Middle frontal gyrus (tissue), 1 donor: ENCODE measurements around the gene DDX51.

ENCODE experiments used
- DNase-seq: peaks from one replicate; pipeline ENCODE4 v3.0.0-alpha.2; 2015; ENCODE audit warnings: low spot score; ENCODE audit errors: extremely low spot score

Gene DDX51, protein sequence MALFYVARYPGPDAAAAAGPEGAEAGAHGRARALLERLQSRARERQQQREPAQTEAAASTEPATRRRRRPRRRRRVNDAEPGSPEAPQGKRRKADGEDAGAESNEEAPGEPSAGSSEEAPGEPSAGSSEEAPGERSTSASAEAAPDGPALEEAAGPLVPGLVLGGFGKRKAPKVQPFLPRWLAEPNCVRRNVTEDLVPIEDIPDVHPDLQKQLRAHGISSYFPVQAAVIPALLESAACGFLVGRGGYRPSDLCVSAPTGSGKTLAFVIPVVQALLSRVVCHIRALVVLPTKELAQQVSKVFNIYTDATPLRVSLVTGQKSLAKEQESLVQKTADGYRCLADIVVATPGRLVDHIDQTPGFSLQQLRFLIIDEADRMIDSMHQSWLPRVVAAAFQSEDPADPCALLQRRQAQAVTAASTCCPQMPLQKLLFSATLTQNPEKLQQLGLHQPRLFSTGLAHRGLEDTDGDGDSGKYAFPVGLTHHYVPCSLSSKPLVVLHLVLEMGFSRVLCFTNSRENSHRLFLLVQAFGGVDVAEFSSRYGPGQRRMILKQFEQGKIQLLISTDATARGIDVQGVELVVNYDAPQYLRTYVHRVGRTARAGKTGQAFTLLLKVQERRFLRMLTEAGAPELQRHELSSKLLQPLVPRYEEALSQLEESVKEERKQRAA

DNA sequence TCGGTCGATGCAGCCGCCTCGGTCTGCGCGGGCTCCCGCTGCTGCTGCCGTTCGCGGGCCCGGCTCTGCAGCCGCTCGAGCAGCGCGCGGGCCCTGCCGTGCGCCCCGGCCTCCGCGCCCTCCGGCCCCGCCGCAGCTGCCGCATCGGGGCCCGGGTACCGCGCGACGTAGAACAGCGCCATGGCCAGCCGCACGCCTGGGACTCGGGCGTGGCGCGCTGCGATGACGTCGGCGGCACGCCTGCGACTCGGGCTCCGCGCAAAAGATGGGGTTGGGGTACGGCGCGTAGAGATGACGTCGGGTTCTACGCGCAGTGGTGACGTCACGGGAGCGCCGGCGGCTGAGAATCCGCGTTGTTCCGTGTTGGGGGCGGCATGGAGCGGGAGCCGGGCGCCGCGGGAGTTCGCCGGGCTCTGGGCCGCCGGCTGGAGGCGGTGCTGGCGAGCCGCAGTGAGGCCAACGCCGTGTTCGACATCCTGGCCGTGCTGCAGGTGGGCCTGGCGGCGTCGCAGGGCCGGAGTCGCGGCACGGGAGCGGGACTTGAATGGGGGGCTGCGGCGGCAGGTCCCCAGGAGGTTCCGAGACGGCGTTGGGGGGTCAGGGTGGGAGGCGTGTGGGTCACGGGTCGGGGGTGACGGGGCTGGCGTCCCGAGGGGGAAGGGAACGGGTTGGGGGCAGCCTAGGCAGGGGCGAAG lies at the start of gene DDX51, which contains the start of gene NOC4L:
DDX51 (minus strand) TSS at position 205 of the 695 bp plus-strand sequence; CDS start at position 182, 23 bp downstream.
NOC4L (plus strand) TSS at position 343 of the 695 bp plus-strand sequence; CDS start at position 375, 32 bp downstream.
- peak; percentile 93 for DNase-seq

DNA sequence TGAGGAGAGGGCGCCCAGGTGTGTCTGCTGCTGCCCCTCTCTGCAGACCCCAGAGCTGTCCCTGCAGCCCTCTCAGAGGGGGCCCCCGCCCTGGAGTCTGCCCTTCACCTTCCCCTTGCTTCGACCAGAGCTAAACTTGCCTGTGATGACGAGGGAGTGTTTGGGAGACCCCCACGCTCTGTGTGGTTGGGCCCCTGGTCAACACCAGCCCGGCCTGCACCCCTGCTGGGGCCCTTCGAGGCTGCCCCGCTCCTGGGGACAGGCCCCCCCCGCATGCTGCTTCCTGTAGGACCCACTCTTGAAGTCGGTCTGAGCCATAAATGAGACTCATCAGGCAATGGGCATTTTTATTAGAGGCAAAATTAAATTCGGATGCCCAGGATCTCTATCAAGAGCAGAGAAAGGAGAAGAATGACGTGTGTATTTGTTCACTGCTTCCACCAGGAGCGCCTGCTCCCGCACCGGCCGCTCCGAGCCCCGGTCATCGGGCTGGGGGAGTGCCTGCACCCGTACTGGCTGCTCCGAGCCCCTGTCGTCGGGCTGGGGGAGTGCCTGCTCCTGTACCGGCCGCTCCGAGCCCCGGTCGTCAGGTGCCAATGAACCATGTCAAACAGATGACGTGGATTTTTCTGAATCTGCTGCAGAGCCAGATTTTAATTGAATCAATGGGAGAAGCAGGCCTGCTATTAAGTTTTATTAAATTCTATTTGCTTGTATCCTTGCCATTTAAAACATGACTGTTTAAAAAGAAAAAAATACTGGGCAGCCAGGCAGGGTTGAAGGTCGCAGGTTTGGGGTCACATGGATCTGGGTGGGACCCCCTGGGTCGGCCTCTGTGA lies 47.8 kb upstream of the DDX51 start:
- DNase-seq = no peak

DNA sequence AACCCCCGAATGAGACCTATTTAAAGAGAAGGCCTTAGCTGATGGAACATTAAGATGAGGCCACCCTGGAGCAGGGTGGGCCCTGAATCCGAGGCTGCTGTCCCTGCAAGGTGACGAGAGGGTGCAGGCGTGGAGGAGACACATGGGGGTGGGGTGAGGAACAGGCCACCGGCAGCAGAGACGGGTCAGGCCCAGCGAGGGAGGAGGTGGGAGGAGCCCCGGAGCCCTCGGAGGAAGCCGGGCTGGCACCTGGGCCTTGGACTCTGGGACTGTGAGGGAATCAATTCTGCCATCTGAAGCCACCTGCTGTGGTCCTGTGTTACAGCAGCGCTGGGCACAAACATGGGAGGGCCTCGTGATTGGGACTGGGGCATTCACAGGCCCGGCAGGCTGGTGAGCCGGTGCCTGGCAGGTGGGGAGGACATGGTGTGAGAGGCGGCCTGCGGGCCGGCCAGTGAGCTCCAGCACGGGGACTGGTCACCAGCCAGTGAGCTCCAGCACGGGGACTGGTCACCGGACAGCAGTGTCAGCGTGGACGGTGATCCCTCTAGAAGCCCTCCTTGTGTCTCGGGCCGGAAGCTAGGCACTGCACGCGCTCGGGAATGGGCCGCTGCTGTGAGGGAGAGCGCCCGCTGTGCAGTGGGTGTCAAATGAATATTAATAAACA lies 46.8 kb upstream of the DDX51 start:
- no peak for DNase-seq

DNA sequence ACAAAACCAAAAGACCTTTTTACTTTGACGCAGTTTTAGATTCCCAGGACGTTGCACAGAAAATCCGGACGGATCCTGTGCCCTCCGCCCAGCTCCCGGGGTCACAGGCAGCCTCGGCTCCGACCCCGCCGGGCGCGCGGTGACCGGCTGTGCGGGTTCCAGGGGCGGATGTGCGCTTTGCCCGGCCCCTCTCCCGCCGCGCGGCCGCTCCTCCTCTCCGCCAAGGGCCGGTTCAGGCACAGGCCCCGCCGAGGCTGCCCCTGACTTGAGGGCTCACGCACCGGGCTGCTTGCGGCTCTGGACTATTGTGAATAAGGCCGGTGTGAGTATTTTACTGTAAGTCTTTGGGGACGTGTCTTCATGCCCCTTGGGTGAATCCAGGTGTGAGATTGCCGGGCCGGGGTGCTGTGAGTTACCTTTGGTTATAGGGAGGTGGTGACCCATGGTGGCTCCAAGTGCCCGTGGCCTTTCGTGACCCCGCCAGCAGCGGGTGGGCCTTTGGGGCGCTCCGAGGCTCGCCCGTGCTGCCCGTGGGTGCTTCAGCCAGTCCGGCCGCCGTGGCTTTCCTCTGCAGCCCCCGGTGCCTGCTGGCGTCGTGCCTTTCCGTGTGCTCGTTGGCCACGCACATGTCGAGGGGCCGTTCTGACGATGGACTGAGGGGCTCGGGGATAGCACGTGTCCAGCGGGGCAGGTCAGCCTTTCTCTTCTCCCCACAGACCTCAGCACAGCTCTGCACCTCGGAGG lies 46.1 kb upstream of the DDX51 start:
- no peak for DNase-seq

DNA sequence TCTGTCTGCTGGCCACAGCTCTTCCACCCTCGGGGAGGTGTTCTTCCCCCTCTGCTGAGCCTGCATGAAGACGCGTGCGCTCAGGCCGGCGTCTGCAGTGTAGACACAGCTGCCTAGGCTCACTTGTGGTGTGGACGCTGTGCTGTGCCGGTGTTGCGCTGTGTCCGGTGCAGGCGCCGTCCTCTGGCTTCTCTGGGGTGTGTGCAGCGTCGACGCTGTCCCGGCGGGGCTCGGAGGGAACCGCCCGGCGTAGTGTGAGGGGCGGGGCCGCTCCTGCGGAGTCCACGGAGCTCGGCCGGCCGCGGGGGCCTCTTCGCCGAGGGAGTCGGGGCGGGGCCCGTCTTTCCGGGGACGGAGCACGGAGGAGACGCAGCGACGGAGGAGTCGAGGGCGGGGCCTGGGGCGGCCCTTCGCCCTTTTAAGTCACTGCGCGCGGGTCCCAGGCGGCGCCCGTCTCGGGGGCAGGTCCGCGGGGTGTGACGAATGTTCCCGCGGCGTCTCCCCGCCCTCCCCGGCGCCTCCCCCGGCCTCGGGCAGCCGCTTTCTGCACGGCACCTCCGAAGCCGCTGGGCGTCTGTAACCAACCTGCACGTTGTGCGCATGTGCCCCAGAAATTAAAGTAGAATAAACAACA lies 45.4 kb upstream of the DDX51 start:
- DNase-seq = peak; percentile 67

DNA sequence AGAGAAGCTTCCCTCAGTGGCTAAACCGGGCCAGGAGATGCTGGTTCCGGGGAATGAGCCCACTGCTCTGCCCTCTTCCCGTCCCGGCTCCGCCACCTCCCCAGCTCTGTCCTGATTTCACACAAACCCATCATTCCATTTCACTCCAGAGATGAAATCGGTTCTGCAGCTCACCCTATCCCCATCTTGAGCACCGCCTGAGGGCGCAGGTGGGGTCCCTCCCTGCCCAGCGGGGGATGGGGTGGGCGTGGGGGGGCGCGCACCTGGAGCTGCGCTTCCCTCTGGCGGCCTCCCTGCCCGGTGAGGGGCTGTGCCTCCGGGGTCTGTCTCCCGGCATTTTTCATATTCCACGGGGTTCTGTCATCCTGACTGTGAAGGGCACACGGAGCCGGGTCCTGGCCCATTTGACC lies 44.8 kb upstream of the DDX51 start:
- DNase-seq = no peak

DNA sequence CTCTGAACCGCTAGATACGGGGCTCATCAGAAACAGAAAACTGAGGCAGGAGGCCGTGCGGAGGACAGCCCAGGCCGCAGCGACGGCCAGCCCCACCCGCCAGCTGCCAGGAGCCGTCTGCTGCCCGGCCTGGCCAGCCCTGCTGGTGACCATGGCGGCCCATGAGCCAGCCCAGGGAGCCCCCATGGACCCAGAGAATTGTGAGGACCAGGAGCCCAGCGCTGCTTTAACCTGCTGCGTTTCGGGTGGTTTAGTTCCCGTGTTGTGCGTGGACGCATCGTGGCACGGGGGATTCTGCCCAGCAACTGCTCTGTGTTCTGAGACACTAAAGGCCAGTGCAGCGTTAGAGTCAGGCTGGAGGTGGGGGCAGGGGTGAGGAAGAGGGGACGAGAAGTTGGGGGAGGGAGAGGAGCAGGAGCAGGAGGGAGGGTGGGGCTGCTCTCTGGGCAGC lies 44.4 kb upstream of the DDX51 start:
- no peak for DNase-seq

DNA sequence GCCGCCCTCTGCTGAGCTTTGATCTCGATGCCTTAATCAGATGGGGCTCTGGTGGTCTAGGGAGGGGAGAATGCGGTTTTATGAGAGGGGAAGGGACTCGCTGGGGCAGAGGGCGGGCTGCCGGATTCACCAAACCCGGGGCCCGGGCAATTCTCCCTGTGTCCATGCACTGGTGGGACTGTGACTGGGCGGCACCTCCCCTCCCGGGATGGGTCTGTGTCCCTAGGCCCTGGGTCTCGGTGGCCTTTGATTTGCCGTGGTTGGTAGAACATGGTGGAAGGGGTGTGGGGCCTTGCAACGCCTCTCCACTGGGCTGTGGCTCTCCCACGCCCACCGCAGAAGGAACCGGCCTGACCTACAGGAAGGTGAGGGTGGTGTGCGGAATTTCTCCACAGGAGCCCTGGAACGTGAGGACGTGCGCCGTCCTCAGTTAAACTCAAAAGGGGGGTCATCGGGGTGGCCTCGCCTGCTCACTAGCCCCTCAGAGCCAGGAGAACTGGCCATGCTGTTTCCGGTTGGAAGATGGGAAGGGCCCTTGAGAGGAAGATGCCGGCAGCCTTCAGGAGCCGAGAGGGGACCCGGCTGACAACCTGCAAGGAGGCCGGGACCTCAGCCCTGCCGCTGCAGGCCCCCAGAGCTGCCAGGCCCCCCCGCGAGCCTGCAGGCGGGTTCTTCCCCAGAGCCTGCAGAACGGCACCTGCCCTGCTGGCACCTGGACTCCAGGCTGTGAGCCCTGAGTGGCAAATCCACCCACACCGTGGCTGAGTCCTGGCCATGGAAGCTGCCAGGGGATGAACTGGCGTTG lies 43.7 kb upstream of the DDX51 start:
- DNase-seq = no peak

DNA sequence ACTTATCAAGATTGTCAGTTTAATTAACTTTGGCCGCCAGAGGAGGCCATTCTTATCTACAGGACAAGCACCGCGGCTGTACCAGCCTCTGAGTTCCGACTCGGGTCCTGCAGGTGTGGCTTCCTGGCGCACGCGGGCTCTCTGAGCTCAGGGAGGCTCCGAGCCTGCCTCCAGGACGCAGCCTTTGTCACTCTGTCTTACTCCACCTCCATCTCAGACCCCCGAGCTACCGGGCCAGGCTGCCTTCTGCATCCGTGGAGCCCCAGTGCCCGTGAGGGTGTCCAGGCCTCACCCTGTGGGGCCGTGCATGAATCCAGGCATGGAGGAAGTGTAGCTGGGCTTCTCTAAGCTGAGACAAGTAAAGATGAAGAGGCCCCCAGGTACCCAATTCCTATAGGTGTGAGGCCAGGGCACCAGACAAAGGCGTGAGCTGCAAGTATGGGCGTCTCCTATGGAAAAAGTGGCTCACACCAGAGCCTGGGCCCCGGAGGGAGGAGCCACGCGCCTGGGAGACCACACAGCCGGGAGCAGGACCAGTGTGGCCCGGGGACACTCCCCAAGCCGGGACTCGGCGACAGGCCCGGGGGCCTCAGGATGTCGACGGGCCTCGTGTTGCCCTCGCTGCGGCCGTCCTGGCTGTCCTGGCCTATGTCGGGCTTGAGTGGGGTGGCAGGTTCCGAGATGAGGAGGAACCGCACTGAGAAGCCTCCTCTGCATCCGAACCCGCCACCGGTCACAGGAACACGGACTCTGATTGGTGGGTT lies 42.9 kb upstream of the DDX51 start:
- no peak for DNase-seq

DNA sequence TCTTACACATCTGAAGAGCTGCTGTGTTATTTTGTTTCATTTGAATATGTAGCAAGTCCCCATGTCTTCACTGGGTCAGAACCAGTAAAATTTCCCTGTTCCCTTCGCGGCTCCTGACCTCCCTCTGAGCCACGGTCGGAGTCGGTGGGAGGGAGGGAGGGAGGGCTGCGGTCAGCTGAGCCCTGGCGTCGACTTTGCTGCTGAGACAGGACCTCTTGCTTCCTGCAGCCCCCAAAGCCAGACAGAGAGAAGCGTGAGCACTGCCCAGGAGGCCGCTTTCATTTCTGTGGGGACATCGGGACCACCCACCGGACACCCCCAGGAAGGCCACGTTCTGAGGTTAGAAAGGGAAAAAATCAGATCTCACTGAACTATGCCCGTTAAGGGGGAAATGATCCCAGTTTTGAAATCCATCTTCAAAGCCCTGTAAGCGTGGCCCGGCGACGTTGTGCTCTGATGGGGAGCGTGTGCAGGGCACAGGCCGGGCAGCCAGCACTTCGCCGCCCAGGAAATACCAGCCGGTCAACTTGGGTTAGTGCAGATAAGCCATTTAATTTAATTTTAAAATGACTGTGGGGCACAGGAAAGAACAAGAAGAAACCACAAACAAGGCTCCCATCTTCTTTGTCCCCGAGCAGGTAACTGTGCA lies 42.2 kb upstream of the DDX51 start:
- no peak for DNase-seq

DNA sequence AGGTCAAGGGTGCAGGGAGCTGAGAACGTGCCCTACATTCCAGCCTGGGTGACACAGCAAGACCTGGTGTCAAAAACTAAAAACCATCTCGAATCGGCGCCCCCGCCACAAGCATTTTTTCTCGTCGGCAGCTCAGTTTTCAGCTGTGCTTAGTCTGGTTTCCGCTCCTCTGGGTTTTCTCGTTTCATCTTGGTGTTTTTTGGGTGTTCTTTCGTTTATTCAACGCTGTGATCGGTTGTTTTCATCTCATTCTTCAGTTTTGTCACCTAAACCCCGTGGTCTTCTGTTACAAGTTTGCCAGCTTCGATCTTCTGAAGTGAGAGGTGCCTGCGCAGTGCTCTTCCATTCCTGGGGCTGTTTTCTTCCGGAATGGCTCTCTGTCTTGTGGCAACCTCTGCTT lies 41.6 kb upstream of the DDX51 start:
- DNase-seq = no peak

DNA sequence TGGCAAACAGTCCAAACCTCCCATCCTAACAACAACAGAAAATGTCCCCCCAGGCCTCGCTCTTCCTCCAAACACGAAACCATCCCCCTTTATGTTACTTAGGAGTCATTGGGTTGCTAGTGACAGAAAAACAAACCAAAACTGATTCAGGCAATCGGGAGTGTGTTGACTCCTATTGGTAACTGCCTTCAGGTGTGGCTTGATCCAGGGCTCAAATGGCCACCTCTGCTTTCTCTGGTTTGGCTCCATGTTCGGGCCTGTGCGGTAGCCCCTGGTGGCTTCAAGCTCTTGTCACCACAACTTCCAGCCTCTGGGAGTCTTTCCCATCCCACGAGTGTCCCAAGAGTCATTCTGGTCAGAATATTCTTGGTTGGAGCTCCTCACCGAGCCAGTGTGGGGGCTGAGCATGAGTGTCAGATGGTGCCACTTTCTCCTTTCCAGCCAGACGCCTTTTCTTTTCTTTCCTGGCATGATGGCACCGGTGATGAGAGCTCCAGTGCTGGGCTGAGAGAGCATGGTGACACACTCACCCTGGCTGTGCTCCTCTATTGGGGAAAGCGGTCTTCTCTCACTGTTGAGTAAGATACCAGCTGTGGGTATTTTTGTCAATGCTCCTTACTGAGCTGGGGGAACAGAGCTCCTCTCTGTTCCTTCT lies 38.7 kb upstream of the DDX51 start:
- DNase-seq = no peak

DNA sequence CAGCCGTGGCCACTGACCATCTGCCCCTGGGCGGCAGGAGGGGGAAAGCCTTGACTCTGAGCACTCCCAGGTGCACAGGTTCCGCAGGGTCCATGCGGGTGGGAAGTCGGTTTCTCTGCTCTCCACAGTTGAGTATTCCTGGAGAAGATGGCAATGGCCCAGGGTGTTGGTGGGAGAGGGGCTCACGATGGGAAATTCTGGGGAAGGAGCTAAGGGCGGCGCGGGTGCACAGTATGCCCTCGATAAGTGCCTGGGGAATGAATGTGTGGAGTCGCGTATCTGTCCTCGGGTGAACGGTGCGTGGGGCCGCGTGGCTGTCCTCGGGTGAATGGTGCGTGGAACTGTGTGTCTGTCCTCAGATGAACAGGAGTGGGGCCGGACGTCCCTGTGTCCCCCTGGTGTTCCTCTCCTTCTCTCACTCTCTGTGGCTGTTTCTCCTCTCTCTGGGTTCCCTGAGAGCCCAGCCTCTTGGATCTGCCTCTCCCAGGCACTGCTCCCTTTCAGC lies 38.1 kb upstream of the DDX51 start:
- no peak for DNase-seq

DNA sequence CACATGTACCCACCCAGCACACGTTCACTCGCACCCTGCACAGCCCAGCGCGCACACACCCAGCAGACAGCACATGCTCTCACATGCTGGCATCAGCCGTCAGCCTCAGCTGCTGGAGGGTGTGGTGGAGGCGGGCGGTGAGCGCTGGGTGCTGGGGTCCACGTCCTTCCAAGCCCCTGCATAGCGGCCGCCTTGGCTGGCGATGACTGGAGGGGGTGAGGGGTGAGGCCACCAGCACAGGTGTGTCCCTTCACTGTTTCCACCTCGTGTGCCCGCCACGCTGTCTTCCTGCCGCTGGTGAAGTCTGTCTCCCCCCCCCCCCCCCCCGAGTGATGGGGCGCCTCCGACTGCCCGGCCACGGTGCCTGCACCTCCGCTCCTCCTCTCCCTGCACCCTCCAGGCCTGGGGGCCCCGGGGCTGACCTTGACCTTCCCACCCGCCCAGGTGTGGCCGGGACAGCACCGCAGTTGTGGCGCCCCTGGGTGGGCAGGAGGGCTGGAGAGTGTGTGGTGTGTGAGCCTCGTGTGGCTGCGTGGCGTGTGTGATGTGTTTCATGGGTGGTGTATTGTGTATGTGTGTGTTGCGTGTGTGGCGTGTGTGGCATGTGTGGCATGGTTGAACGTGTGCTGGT lies 37.6 kb upstream of the DDX51 start:
- DNase-seq = no peak

DNA sequence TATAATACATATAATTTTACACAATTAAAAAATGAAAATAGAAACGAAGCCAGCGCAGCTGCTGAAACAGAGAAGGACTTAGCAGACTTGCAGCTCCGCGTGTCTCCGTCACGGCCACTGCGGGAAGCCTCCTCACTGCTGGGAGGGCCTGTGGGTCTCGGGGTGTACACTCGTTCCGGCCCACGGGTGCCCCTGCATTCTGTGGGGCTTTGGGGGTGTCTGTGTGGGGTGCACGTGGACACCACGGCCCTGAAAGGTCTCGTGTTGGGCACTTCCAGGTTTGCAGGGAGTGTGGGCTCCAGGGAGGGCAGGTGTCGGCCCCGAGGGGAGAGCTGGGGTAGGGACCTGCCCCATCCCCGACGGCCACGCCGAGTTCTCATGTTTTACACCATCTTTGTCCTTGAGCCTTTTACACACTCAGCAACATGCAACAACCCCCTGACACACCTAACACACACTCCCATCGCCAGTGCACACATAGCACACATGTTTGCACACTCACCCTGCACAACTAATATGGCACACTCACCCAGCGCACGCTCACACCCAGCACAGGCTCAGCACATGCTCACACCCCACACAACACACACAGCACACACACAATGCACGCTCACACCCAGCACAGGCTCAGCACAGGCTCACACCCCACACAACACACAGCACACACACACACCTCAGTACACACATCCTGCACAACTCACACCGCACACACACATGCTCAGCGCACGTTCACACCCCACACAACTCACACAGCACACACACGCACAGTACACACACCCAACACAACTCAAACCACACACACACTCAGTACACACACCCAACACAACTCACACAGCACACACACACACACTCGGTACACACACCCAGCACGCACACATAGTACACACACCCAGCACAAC lies 36.8 kb upstream of the DDX51 start:
- DNase-seq = no peak
